SK-N-SH treated with all-trans-retinoic acid at 6 μM for 48 hours (cell line): ENCODE results near the gene SEPHS1.

Experiments used
- ATAC-seq: fragments of 200-7000 bp; cut with Tn5 transposase; 3 replicates; pipeline ENCODE4 v1.9.1; 2020; ENCODE audit warnings: mild to moderate bottlenecking, moderate library complexity
- ARNTL ChIP-seq: fragments of 450-650 bp; formaldehyde crosslinking; IDR thresholded peaks from 2 replicates; pipeline ENCODE4 v1.5.0; 2020; ENCODE audit warnings: low read depth, mild to moderate bottlenecking, moderate library complexity, borderline replicate concordance
- BACH2 ChIP-seq: fragments of 250-450 bp; sonication (Bioruptor Pico); IDR thresholded peaks from 2 replicates; pipeline ENCODE4 v1.9.0; 2021; ENCODE audit warnings: mild to moderate bottlenecking, borderline replicate concordance
- CSDC2 ChIP-seq: fragments of 250-450 bp; sonication (Bioruptor Pico); IDR thresholded peaks from 2 replicates; pipeline ENCODE4 v1.5.0; 2020; ENCODE audit warnings: mild to moderate bottlenecking, moderate library complexity
- CSRNP3 ChIP-seq: fragments of 250-450 bp; sonication (Bioruptor Pico); IDR thresholded peaks from 2 replicates; pipeline ENCODE4 v1.5.1; 2021; ENCODE audit warnings: mild to moderate bottlenecking, moderate library complexity
- ESRRG ChIP-seq: fragments of 250-450 bp; sonication (Bioruptor Pico); IDR thresholded peaks from 2 replicates; pipeline ENCODE4 v1.6.1; 2021; ENCODE audit warnings: mild to moderate bottlenecking
- GLIS3 ChIP-seq: fragments of 250-450 bp; sonication (Bioruptor Pico); IDR thresholded peaks from 2 replicates; pipeline ENCODE4 v1.5.0; 2020; ENCODE audit warnings: mild to moderate bottlenecking, moderate library complexity
- ISL1 ChIP-seq: fragments of 250-450 bp; sonication (Bioruptor Pico); IDR thresholded peaks from 2 replicates; pipeline ENCODE4 v2.1.2; 2022; ENCODE audit warnings: mild to moderate bottlenecking, moderate library complexity
- OSR1 ChIP-seq: fragments of 250-450 bp; sonication (Bioruptor Pico); IDR thresholded peaks from 2 replicates; pipeline ENCODE4 v1.8.0; 2022; ENCODE audit warnings: moderate library complexity, mild to moderate bottlenecking, inconsistent platforms
- PATZ1 ChIP-seq: fragments of 250-450 bp; sonication (Bioruptor Pico); IDR thresholded peaks from 2 replicates; pipeline ENCODE4 v1.8.0; 2020; ENCODE audit warnings: mild to moderate bottlenecking, moderate library complexity, borderline replicate concordance
- RARB ChIP-seq: fragments of 250-450 bp; sonication (Bioruptor Pico); IDR thresholded peaks from 2 replicates; pipeline ENCODE4 v1.8.0; 2021; ENCODE audit warnings: mild to moderate bottlenecking, moderate library complexity
- TCF4 ChIP-seq: fragments of 250-450 bp; sonication (Bioruptor Pico); IDR thresholded peaks from 2 replicates; pipeline ENCODE4 v1.8.0; 2021; ENCODE audit warnings: mild to moderate bottlenecking, moderate library complexity, borderline replicate concordance
- TOX ChIP-seq: fragments of 250-450 bp; sonication (Bioruptor Pico); IDR thresholded peaks from 2 replicates; pipeline ENCODE4 v1.8.0; 2021; ENCODE audit warnings: mild to moderate bottlenecking, moderate library complexity, borderline replicate concordance
- ZC3H10 ChIP-seq: fragments of 250-450 bp; sonication (Bioruptor Pico); IDR thresholded peaks from 2 replicates; pipeline ENCODE4 v1.5.1; 2021; ENCODE audit warnings: mild to moderate bottlenecking, moderate library complexity
- ZFP3 ChIP-seq: fragments of 250-450 bp; sonication (Bioruptor Pico); IDR thresholded peaks from 2 replicates; pipeline ENCODE4 v1.5.0; 2020; ENCODE audit warnings: mild to moderate bottlenecking, moderate library complexity
- ZNF565 ChIP-seq: fragments of 450-650 bp; formaldehyde crosslinking; conservative IDR thresholded peaks from 2 replicates; pipeline ENCODE4 v1.5.0; 2020; ENCODE audit warnings: low read depth, mild to moderate bottlenecking, moderate library complexity
- ZNF8 ChIP-seq: fragments of 450-650 bp; formaldehyde crosslinking; IDR thresholded peaks from 2 replicates; pipeline ENCODE4 v1.5.0; 2020; ENCODE audit warnings: mild to moderate bottlenecking, moderate library complexity
- TF ChIP-seq, protein P1 (sequence below): fragments of 250-450 bp; sonication (Bioruptor Pico); IDR thresholded peaks from 2 replicates; pipeline ENCODE4 v1.5.1; 2020; ENCODE audit warnings: low read depth, mild to moderate bottlenecking, moderate library complexity
- TF ChIP-seq, protein P2 (sequence below): fragments of 250-450 bp; sonication (Bioruptor Pico); IDR thresholded peaks from 2 replicates; pipeline ENCODE4 v1.5.0; 2020; ENCODE audit warnings: mild to moderate bottlenecking, moderate library complexity

Gene SEPHS1

GRCh38 chr10:13349463-13350274, 1.6 kb upstream of the SEPHS1 start:
- peak; percentile 46 for ATAC-seq
- TF ChIP-seq OSR1 (CRISPR knock-in tag): no peak
- no peak for TF ChIP-seq ZNF565 (CRISPR knock-in tag)
- TF ChIP-seq ARNTL (CRISPR knock-in tag): no peak
- TF ChIP-seq, protein P1, sequence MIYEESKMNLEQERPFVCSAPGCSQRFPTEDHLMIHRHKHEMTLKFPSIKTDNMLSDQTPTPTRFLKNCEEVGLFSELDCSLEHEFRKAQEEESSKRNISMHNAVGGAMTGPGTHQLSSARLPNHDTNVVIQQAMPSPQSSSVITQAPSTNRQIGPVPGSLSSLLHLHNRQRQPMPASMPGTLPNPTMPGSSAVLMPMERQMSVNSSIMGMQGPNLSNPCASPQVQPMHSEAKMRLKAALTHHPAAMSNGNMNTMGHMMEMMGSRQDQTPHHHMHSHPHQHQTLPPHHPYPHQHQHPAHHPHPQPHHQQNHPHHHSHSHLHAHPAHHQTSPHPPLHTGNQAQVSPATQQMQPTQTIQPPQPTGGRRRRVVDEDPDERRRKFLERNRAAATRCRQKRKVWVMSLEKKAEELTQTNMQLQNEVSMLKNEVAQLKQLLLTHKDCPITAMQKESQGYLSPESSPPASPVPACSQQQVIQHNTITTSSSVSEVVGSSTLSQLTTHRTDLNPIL (CRISPR knock-in tag): no peak
- no peak for TF ChIP-seq ISL1
- no peak for TF ChIP-seq PATZ1 (CRISPR knock-in tag)
- no peak for TF ChIP-seq BACH2 (CRISPR knock-in tag)
- no peak for TF ChIP-seq TCF4 (CRISPR knock-in tag)
- TF ChIP-seq CSDC2 (CRISPR knock-in tag): no peak
- TF ChIP-seq ZFP3 (CRISPR knock-in tag): no peak
- TF ChIP-seq GLIS3 (CRISPR knock-in tag): no peak

DNA sequence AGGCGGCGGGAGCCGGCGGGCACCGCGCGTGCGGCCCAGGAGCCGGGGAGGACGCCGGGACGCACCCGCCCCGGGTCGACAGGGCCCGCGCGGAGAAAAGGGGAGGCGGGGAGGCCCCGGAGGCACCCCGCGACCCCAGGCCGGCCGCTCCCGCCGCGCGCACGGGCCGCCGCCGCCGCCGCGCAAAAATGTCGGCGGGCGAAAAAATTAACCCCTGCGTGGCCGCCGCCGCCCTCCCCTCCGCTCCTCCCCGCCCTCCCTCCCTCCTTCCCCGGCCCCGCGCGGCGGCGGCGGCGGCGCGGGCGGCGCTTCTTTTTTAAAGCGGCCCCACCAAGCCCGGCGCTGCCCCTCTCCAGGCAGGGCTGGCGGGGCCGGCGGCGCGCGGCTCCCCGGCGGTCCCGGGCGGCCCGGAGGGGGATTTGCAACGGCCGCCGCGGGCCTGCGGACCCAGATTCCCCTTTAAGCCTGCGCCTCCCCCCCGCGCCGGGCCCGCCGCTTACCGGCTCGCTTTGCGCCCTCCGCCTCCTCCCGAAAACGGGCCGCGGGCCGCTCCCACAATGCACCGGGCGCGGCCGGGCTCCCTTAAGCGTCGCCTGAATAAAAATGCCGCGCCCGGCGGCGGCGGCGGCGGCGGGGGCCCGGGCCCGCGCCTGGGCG, 465 bp downstream of the SEPHS1 start:
- ATAC-seq: peak; percentile 39
- TF ChIP-seq GLIS3 (CRISPR knock-in tag): no peak
- TF ChIP-seq, protein P1 (CRISPR knock-in tag): no peak
- no peak for TF ChIP-seq TOX
- TF ChIP-seq TCF4 (CRISPR knock-in tag): no peak
- TF ChIP-seq, protein P2, sequence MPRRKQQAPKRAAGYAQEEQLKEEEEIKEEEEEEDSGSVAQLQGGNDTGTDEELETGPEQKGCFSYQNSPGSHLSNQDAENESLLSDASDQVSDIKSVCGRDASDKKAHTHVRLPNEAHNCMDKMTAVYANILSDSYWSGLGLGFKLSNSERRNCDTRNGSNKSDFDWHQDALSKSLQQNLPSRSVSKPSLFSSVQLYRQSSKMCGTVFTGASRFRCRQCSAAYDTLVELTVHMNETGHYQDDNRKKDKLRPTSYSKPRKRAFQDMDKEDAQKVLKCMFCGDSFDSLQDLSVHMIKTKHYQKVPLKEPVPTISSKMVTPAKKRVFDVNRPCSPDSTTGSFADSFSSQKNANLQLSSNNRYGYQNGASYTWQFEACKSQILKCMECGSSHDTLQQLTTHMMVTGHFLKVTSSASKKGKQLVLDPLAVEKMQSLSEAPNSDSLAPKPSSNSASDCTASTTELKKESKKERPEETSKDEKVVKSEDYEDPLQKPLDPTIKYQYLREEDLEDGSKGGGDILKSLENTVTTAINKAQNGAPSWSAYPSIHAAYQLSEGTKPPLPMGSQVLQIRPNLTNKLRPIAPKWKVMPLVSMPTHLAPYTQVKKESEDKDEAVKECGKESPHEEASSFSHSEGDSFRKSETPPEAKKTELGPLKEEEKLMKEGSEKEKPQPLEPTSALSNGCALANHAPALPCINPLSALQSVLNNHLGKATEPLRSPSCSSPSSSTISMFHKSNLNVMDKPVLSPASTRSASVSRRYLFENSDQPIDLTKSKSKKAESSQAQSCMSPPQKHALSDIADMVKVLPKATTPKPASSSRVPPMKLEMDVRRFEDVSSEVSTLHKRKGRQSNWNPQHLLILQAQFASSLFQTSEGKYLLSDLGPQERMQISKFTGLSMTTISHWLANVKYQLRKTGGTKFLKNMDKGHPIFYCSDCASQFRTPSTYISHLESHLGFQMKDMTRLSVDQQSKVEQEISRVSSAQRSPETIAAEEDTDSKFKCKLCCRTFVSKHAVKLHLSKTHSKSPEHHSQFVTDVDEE (CRISPR knock-in tag): no peak
- TF ChIP-seq ISL1: no peak
- TF ChIP-seq BACH2 (CRISPR knock-in tag): no peak
- no peak for TF ChIP-seq ZNF565 (CRISPR knock-in tag)
- TF ChIP-seq ZFP3 (CRISPR knock-in tag): no peak
- TF ChIP-seq ZC3H10: no peak
- no peak for TF ChIP-seq PATZ1 (CRISPR knock-in tag)
- no peak for TF ChIP-seq ARNTL (CRISPR knock-in tag)
- TF ChIP-seq ZNF8: no peak
- no peak for TF ChIP-seq CSRNP3 (CRISPR knock-in tag)
- no peak for TF ChIP-seq ESRRG (CRISPR knock-in tag)
- TF ChIP-seq OSR1 (CRISPR knock-in tag): no peak
- TF ChIP-seq RARB (CRISPR knock-in tag): no peak
